MCF 10A (cell line): Measurements from ENCODE around the gene COL6A3. TPM values are rescaled to one million over a fixed set of nuclear protein-coding genes. Genes with fewer than 3 reads are reported as not detected.

Experiments
- BruUV-seq: library from RNA; stranded (reverse); fragments of 400-500 nt; replicated peaks from 2 replicates; lab custom pipeline; 2021; lab: Mats Ljungman, UMichigan
- CTCF ChIA-PET: fragments of 300-600 bp; sonication (Branson Sonifier 250); formaldehyde crosslinking; extraction: SDS; loops from one replicate; lab custom pipeline; 2021; ENCODE audit warnings: antibody characterized with exemption, inconsistent platforms; lab: Yijun Ruan, JAX
- POLR2A ChIA-PET: fragments of 300-600, 350-650 bp; sonication (Branson Sonifier 250); formaldehyde crosslinking; extraction: SDS; loops from one replicate; lab custom pipeline; 2020; ENCODE audit warnings: antibody characterized with exemption, inconsistent platforms; lab: Yijun Ruan, JAX
- DNase-seq: peaks from one replicate; pipeline ENCODE4 v3.0.0-alpha.2; 2018; ENCODE audit not compliant: unreplicated experiment
- H3K27ac Mint-ChIP-seq: one replicate; pipeline ENCODE4 v1.8.0; 2022; ENCODE audit warnings: mild to moderate bottlenecking, low read depth, mixed read lengths; ENCODE audit not compliant: unreplicated experiment
- H3K27me3 Mint-ChIP-seq: one replicate; pipeline ENCODE4 v1.8.0; 2022; ENCODE audit warnings: mixed read lengths; ENCODE audit not compliant: insufficient read depth, unreplicated experiment
- H3K36me3 Mint-ChIP-seq: one replicate; pipeline ENCODE4 v1.8.0; 2022; ENCODE audit warnings: mild to moderate bottlenecking, moderate library complexity, mixed read lengths; ENCODE audit not compliant: insufficient read depth, unreplicated experiment
- H3K4me1 Mint-ChIP-seq: one replicate; pipeline ENCODE4 v1.8.0; 2022; ENCODE audit warnings: mixed read lengths; ENCODE audit not compliant: insufficient read depth, unreplicated experiment
- H3K4me3 Mint-ChIP-seq: one replicate; pipeline ENCODE4 v1.8.0; 2022; ENCODE audit warnings: mild to moderate bottlenecking, moderate library complexity, mixed read lengths; ENCODE audit not compliant: unreplicated experiment
- H3K9me3 Mint-ChIP-seq: one replicate; pipeline ENCODE4 v1.8.0; 2022; ENCODE audit warnings: mixed read lengths; ENCODE audit not compliant: unreplicated experiment
- CTCF ChIP-seq: fragments of 200-600 bp; IDR thresholded peaks from one replicate; pipeline ENCODE4 v1.8.0; 2022; ENCODE audit warnings: antibody characterized with exemption, mild to moderate bottlenecking; ENCODE audit not compliant: unreplicated experiment
- intact Hi-C: fragments of 100-400 bp; cut with micrococcal nuclease; formaldehyde crosslinking; loops from 2 replicates; pipeline ENCODE4 v1.14.1; 2022
- total RNA-seq: library from RNA; stranded (reverse); gene quantifications from 2 replicates; pipeline ENCODE4 v1.2.3, GENCODE V29; 2022

COL6A3 gene
- total RNA-seq, 1 experiment from 2014 or later = 0.19 TPM

GRCh38 chr2:237430861-237431260, 16.9 kb upstream of the COL6A3 start:
- Mint-ChIP-seq H3K27ac (peak overlapping the region; percentile 55), H3K4me3 (no peak overlapping the region), H3K9me3 (no peaks in the 10 kb centered on the region), H3K4me1 (peaks cover 30% of the 10 kb centered on the region), H3K27me3 (no peaks in the 10 kb centered on the region), H3K36me3 (no peaks in the 10 kb centered on the region)
- DNase-seq = no peak
- ChIA-PET CTCF (interaction anchor here (0.6 to 1.5 kb wide), 4 partner anchors 10 to 53 kb away, joined by 3 to 10 read pairs (median 4); no protein-coding TSS in a partner anchor), POLR2A (interaction anchor here (0.7 to 1.4 kb wide), 2 partner anchors 11 to 13 kb away, joined by 3 read pairs; no protein-coding TSS in a partner anchor)
- BruUV-seq = no TSS peak
- intact Hi-C loops = no loop called here
- TF ChIP-seq CTCF = no peak

GRCh38 chr2:237429753-237430152, 15.8 kb upstream of the COL6A3 start:
- H3K27me3 Mint-ChIP-seq = no peaks in the 10 kb centered on the region
- intact Hi-C loops = no loop called here
- no peaks in the 10 kb centered on the region for H3K9me3 Mint-ChIP-seq
- POLR2A ChIA-PET = interaction anchor here (0.6 to 1.4 kb wide), 3 partner anchors 10 to 36 kb away, joined by 3 to 4 read pairs (median 3); no protein-coding TSS in a partner anchor
- H3K27ac Mint-ChIP-seq = no peak overlapping the region
- CTCF ChIA-PET = interaction anchor here (0.6 to 1.5 kb wide), 6 partner anchors 8 to 145 kb away, joined by 3 to 10 read pairs (median 3); partner anchors contain the start of gene COL6A3
- peak; percentile 66 for DNase-seq
- H3K36me3 Mint-ChIP-seq = no peaks in the 10 kb centered on the region
- no TSS peak for BruUV-seq
- no peak overlapping the region for H3K4me3 Mint-ChIP-seq
- TF ChIP-seq CTCF = no peak
- peaks cover 29% of the 10 kb centered on the region for H3K4me1 Mint-ChIP-seq

- intact Hi-C loops = no loop called here
- no TSS peak for BruUV-seq
- ChIA-PET CTCF (interaction anchor here (1.6 kb wide), 1 partner anchor 18 kb away, joined by 6 read pairs; no protein-coding TSS in a partner anchor), POLR2A (no interaction called here)
- Mint-ChIP-seq H3K36me3 (no peaks in the 10 kb centered on the region), H3K4me1 (peaks cover 23% of the 10 kb centered on the region), H3K4me3 (no peak overlapping the region), H3K9me3 (no peaks in the 10 kb centered on the region), H3K27me3 (no peaks in the 10 kb centered on the region), H3K27ac (peak overlapping the region; percentile 36)
- no peak for TF ChIP-seq CTCF
- no peak for DNase-seq
Observed at GRCh38 chr2:237427769-237428506, 14.0 kb upstream of the COL6A3 start.

- H3K9me3 Mint-ChIP-seq = no peaks in the 10 kb centered on the region
- H3K4me1 Mint-ChIP-seq = peaks cover 19% of the 10 kb centered on the region
- H3K27ac Mint-ChIP-seq = no peak overlapping the region
- POLR2A ChIA-PET = interaction anchor here (0.8 to 1.1 kb wide), 2 partner anchors 17 to 143 kb away, joined by 3 read pairs; no protein-coding TSS in a partner anchor
- DNase-seq = no peak
- H3K4me3 Mint-ChIP-seq = no peak overlapping the region
- CTCF ChIA-PET = interaction anchor here (1.6 to 1.9 kb wide), 2 partner anchors 16 to 49 kb away, joined by 6 to 7 read pairs; no protein-coding TSS in a partner anchor
- peaks cover 5% of the 10 kb centered on the region for H3K36me3 Mint-ChIP-seq
- no TSS peak for BruUV-seq
- intact Hi-C loops = no loop called here
- TF ChIP-seq CTCF = no peak
- H3K27me3 Mint-ChIP-seq = no peaks in the 10 kb centered on the region
Observed at GRCh38 chr2:237426517-237426916, 12.6 kb upstream of the COL6A3 start.
